Large intestine (tissue), 12 donors: Measurements from ENCODE around the gene SOX14. TPM values are rescaled to one million over a fixed set of nuclear protein-coding genes. Genes with fewer than 3 reads are reported as not detected.
A peak's percentile ranks its signal among the peaks of the same experiment; 100 is the strongest.

Source experiments
- DNase-seq, 2 donors: peaks; one replicate each; pipeline versions ENCODE4 v3.0.0 to v3.0.0-alpha.2; 2013
- H3K27ac ChIP-seq: one replicate; pipeline ENCODE4 v1.5.1; 2013; ENCODE audit warnings: low read length
- H3K27me3 ChIP-seq: 2 replicates; pipeline ENCODE4 v1.6.1; 2013; ENCODE audit warnings: low read length; ENCODE audit not compliant: control insufficient read depth, insufficient read depth
- H3K36me3 ChIP-seq: 2 replicates; pipeline ENCODE4 v1.6.1; 2013; ENCODE audit warnings: low read length; ENCODE audit not compliant: control insufficient read depth, insufficient read depth
- H3K4me1 ChIP-seq: one replicate; pipeline ENCODE4 v1.6.1; 2013; ENCODE audit warnings: low read length; ENCODE audit not compliant: control insufficient read depth, insufficient read depth
- H3K4me3 ChIP-seq: one replicate; pipeline ENCODE4 v1.5.1; 2013; ENCODE audit warnings: low read length
- H3K9me3 ChIP-seq: one replicate; pipeline ENCODE4 v1.6.1; 2013; ENCODE audit warnings: mild to moderate bottlenecking, low read depth, low read length, moderate library complexity; ENCODE audit not compliant: control insufficient read depth
- WGBS: methylation state at CpG from one replicate; pipeline ENCODE4 v1.1.5; 2013; ENCODE audit warnings: low lambda C conversion rate; ENCODE audit not compliant: insufficient coverage; 5-methylcytosine and 5-hydroxymethylcytosine counted together
- long read RNA-seq, 11 donors: transcript quantifications; one replicate each; lab custom pipeline, GENCODE V29; 2026
- polyA plus RNA-seq: library from polyadenylated mRNA; unstranded; fragments of 120-200 nt; gene quantifications from one replicate; pipeline ENCODE4 v1.2.1, GENCODE V29; 2013

SOX14 gene
- polyA plus RNA-seq, result not detected
- long read RNA-seq, donor 1, result 0 reads
- long read RNA-seq, donor 2, result 0 reads
- long read RNA-seq, donor 3, result 0 reads
- long read RNA-seq, donor 4, result 0 reads
- long read RNA-seq, donor 5, result 0 reads
- long read RNA-seq, donor 6, result 0 reads
- long read RNA-seq, donor 7, result 0 reads
- long read RNA-seq, donor 8, result 0 reads
- long read RNA-seq, donor 9, result 0 reads
- long read RNA-seq, donor 10, result 0 reads
- long read RNA-seq, donor 11, result 0 reads

- no CpG with 5 or more reads among the region's 30 CpGs for WGBS
- peak in 1 of 2 donors; percentile 48 for DNase-seq
- H3K4me3 ChIP-seq, result no peak within 1 kb of the TSS
- H3K9me3 ChIP-seq, result peaks cover 12% of the 10 kb centered on the region
- H3K27ac ChIP-seq, result no peak within 1 kb of the TSS
- H3K36me3 ChIP-seq, result no peaks in the 10 kb centered on the region
- H3K27me3 ChIP-seq, result peaks cover 96% of the 10 kb centered on the region
- peaks cover 16% of the 10 kb centered on the region for H3K4me1 ChIP-seq
Observed at GRCh38 chr3:137764001-137764433, at the start of gene SOX14. Gene SOX14 (plus strand): TSS chr3:137764315. CDS start chr3:137764785, 470 bp downstream.

- Histone ChIP-seq H3K9me3 (peaks cover 7% of the 10 kb centered on the region), H3K36me3 (no peaks in the 10 kb centered on the region), H3K27me3 (peaks cover 3% of the 10 kb centered on the region), H3K4me3 (no peak overlapping the region), H3K27ac (no peak overlapping the region), H3K4me1 (no peaks in the 10 kb centered on the region)
- DNase-seq, result no peak
- WGBS, result no CpG with 5 or more reads among the region's 25 CpGs
Observed at GRCh38 chr3:137714551-137714950, 49.6 kb upstream of the SOX14 start.

GRCh38 chr3:137724240-137724639, 39.9 kb upstream of the SOX14 start:
- H3K27ac ChIP-seq, result no peak overlapping the region
- DNase-seq, result no peak
- no peaks in the 10 kb centered on the region for H3K9me3 ChIP-seq
- H3K27me3 ChIP-seq, result no peaks in the 10 kb centered on the region
- H3K4me1 ChIP-seq, result no peaks in the 10 kb centered on the region
- H3K36me3 ChIP-seq, result no peaks in the 10 kb centered on the region
- no peak overlapping the region for H3K4me3 ChIP-seq

- Histone ChIP-seq H3K4me1 (no peaks in the 10 kb centered on the region), H3K27ac (no peak overlapping the region), H3K9me3 (no peaks in the 10 kb centered on the region), H3K36me3 (no peaks in the 10 kb centered on the region), H3K4me3 (no peak overlapping the region), H3K27me3 (no peaks in the 10 kb centered on the region)
- WGBS, result 88% methylated on average over 2 of the region's 2 CpGs
- DNase-seq, result no peak
Observed at GRCh38 chr3:137737208-137737607, 26.9 kb upstream of the SOX14 start.

- Histone ChIP-seq H3K9me3 (no peaks in the 10 kb centered on the region), H3K4me1 (no peaks in the 10 kb centered on the region), H3K27ac (no peak overlapping the region), H3K36me3 (no peaks in the 10 kb centered on the region), H3K4me3 (no peak overlapping the region), H3K27me3 (no peaks in the 10 kb centered on the region)
- no peak for DNase-seq
Observed at GRCh38 chr3:137738710-137739109, 25.4 kb upstream of the SOX14 start.

- H3K4me1 ChIP-seq, result no peaks in the 10 kb centered on the region
- WGBS, result 100% methylated on average over 1 of the region's 2 CpGs
- no peak for DNase-seq
- H3K27me3 ChIP-seq, result peaks cover 2% of the 10 kb centered on the region
- no peaks in the 10 kb centered on the region for H3K9me3 ChIP-seq
- no peak overlapping the region for H3K27ac ChIP-seq
- no peaks in the 10 kb centered on the region for H3K36me3 ChIP-seq
- no peak overlapping the region for H3K4me3 ChIP-seq
Observed at GRCh38 chr3:137743608-137744007, 20.5 kb upstream of the SOX14 start.

- Histone ChIP-seq H3K27me3 (peaks cover 2% of the 10 kb centered on the region), H3K36me3 (no peaks in the 10 kb centered on the region), H3K4me1 (no peaks in the 10 kb centered on the region), H3K9me3 (no peaks in the 10 kb centered on the region), H3K4me3 (no peak overlapping the region), H3K27ac (no peak overlapping the region)
- no peak for DNase-seq
- WGBS, result no CpG with 5 or more reads among the region's 3 CpGs
Observed at GRCh38 chr3:137746808-137747207, 17.3 kb upstream of the SOX14 start.

GRCh38 chr3:137759505-137759904, 4.6 kb upstream of the SOX14 start:
- no peak overlapping the region for H3K4me3 ChIP-seq
- peaks cover 8% of the 10 kb centered on the region for H3K4me1 ChIP-seq
- no peak for DNase-seq
- H3K36me3 ChIP-seq, result no peaks in the 10 kb centered on the region
- H3K9me3 ChIP-seq, result peaks cover 2% of the 10 kb centered on the region
- H3K27me3 ChIP-seq, result peaks cover 63% of the 10 kb centered on the region
- WGBS, result 53% methylated on average over 3 of the region's 8 CpGs
- H3K27ac ChIP-seq, result no peak overlapping the region

GRCh38 chr3:137760341-137761098, 3.6 kb upstream of the SOX14 start:
- no CpG with 5 or more reads among the region's 28 CpGs for WGBS
- no peak overlapping the region for H3K27ac ChIP-seq

GRCh38 chr3:137761099-137761562, 3.0 kb upstream of the SOX14 start:
- Histone ChIP-seq H3K4me1 (peaks cover 11% of the 10 kb centered on the region), H3K9me3 (peaks cover 8% of the 10 kb centered on the region), H3K27ac (no peak overlapping the region), H3K27me3 (peaks cover 79% of the 10 kb centered on the region), H3K36me3 (no peaks in the 10 kb centered on the region), H3K4me3 (no peak overlapping the region)
- no peak for DNase-seq
- WGBS, result no CpG with 5 or more reads among the region's 24 CpGs

More at GRCh38 chr3:137760341-137761098, 3.6 kb upstream of the SOX14 start:
- no peak overlapping the region for H3K4me3 ChIP-seq
- H3K4me1 ChIP-seq, result peaks cover 11% of the 10 kb centered on the region
- DNase-seq, result no peak
- peaks cover 8% of the 10 kb centered on the region for H3K9me3 ChIP-seq
- peaks cover 73% of the 10 kb centered on the region for H3K27me3 ChIP-seq
- H3K36me3 ChIP-seq, result no peaks in the 10 kb centered on the region
